Fibroblast of lung (primary cell): ENCODE data around the gene RNF11. TPM values are rescaled to one million over a fixed set of nuclear protein-coding genes. Genes with fewer than 3 reads are reported as not detected.

ENCODE experiments used
- DNase-seq, 2 donors: peaks; one replicate each; pipeline versions ENCODE4 v3.0.0 to v3.0.0-alpha.2; 2010; ENCODE audit warnings: low read depth in 2 of 2
- H2AFZ ChIP-seq: 2 replicates; pipeline ENCODE4 v1.5.1; 2012; ENCODE audit warnings: low read length, control low read depth, inconsistent platforms
- H3K27ac ChIP-seq: 2 replicates; pipeline ENCODE4 v1.5.1; 2011; ENCODE audit warnings: low read length, control low read depth; ENCODE audit not compliant: insufficient read depth
- H3K27me3 ChIP-seq: 2 replicates; pipeline ENCODE4 v1.5.1; 2011; ENCODE audit warnings: mild to moderate bottlenecking, low read length; ENCODE audit not compliant: control insufficient read depth, insufficient read depth
- H3K36me3 ChIP-seq: 2 replicates; pipeline ENCODE4 v1.5.1; 2011; ENCODE audit warnings: low read length; ENCODE audit not compliant: control insufficient read depth, insufficient read depth
- H3K4me1 ChIP-seq: 2 replicates; pipeline ENCODE4 v1.5.1; 2011; ENCODE audit warnings: low read length; ENCODE audit not compliant: control insufficient read depth, insufficient read depth; ENCODE audit errors: extremely low read depth
- H3K4me2 ChIP-seq: 2 replicates; pipeline ENCODE4 v1.5.1; 2011; ENCODE audit warnings: low read length, control low read depth; ENCODE audit not compliant: insufficient read depth; ENCODE audit errors: extremely low read depth
- H3K4me3 ChIP-seq, 4 experiments: fragments of 200-600 bp in 1 of 4; sonication (generic) in 1 of 4; replicated peaks in 1 of 4; 2 replicates each; pipeline ENCODE4 v1.5.1; 2011 to 2016; ENCODE audit warnings: low read length in 4 of 4, low read depth in 3 of 4, mild to moderate bottlenecking in 3 of 4, control low read depth in 2 of 4, inconsistent platforms in 1 of 4, mixed read lengths in 1 of 4; ENCODE audit not compliant: insufficient read depth in 1 of 4; ENCODE audit errors: control extremely low read depth in 1 of 4
- H3K79me2 ChIP-seq: 2 replicates; pipeline ENCODE4 v1.5.1; 2012; ENCODE audit warnings: mild to moderate bottlenecking, low read length, inconsistent platforms; ENCODE audit not compliant: control insufficient read depth, insufficient read depth
- H3K9ac ChIP-seq: 2 replicates; pipeline ENCODE4 v1.5.1; 2011; ENCODE audit warnings: mild to moderate bottlenecking, low read length, control low read depth; ENCODE audit not compliant: insufficient read depth
- H3K9me3 ChIP-seq: 2 replicates; pipeline ENCODE4 v1.5.1; 2012; ENCODE audit warnings: low read depth, low read length; ENCODE audit not compliant: control insufficient read depth, insufficient read depth
- H4K20me1 ChIP-seq: 2 replicates; pipeline ENCODE4 v1.5.1; 2011; ENCODE audit warnings: low read length; ENCODE audit not compliant: control insufficient read depth, insufficient read depth; ENCODE audit errors: extremely low read depth
- CTCF ChIP-seq, 2 donors: IDR thresholded peaks in 1 of 2; conservative IDR thresholded peaks in 1 of 2; 1 replicate in 1 of 2; 2 replicates in 1 of 2; pipeline ENCODE4 v1.5.1; 2011 to 2012; ENCODE audit warnings: low read length in 2 of 2, control low read depth in 1 of 2, inconsistent platforms in 1 of 2, low read depth in 1 of 2, mild to moderate bottlenecking in 1 of 2
- EZH2 ChIP-seq: IDR thresholded peaks from 2 replicates; pipeline ENCODE4 v1.5.1; 2012; ENCODE audit warnings: low read length, control low read depth, mild to moderate bottlenecking; ENCODE audit errors: missing control alignments
- polyA plus RNA-seq, 2 donors: library from polyadenylated mRNA; depleted of rRNA in 1 of 2; stranded (reverse) in 1 of 2; unstranded in 1 of 2; fragments of >200 nt; gene quantifications; 2 replicates each; pipeline ENCODE4 v1.2.1, GENCODE V29; 2011 to 2012; ENCODE audit warnings: missing spikeins in 1 of 2
- total RNA-seq: library from RNA; depleted of rRNA; stranded (reverse); fragments of >200 nt; gene quantifications from 2 replicates; pipeline ENCODE4 v1.2.1, GENCODE V29; 2014

RNF11 gene
- total and polyA plus RNA-seq, 2 donors (not counting 1 experiment from before 2014, with no cell fraction given): 116 to 209 TPM

GRCh38 chr1:51311826-51312225 lies 75.8 kb downstream of the RNF11 start:
- H3K4me1 ChIP-seq: peaks cover 10% of the 10 kb centered on the region
- no peaks in the 10 kb centered on the region for H3K36me3 ChIP-seq
- H2AFZ ChIP-seq: no peak overlapping the region
- H3K9ac ChIP-seq: no peak overlapping the region
- no peaks in the 10 kb centered on the region for H3K27me3 ChIP-seq
- H3K4me3 ChIP-seq: no peak overlapping the region
- H3K4me2 ChIP-seq: no peak overlapping the region
- H3K27ac ChIP-seq: no peak overlapping the region
- no peaks in the 10 kb centered on the region for H4K20me1 ChIP-seq
- no peaks in the 10 kb centered on the region for H3K79me2 ChIP-seq
- H3K9me3 ChIP-seq: no peaks in the 10 kb centered on the region
- TF ChIP-seq EZH2: no peak
- no peak for TF ChIP-seq CTCF (conservative IDR thresholded peaks at IDR 0.05 in 1 of 2, IDR thresholded peaks at IDR 0.05 in 1 of 2; ENCODE audit: low read depth in 1 of 2, low read length in 2 of 2)
- no peak for DNase-seq

- no peak for TF ChIP-seq CTCF (conservative IDR thresholded peaks at IDR 0.05 in 1 of 2, IDR thresholded peaks at IDR 0.05 in 1 of 2; ENCODE audit: low read depth in 1 of 2, low read length in 2 of 2)
- no peak for TF ChIP-seq EZH2
- H2AFZ ChIP-seq: no peak overlapping the region
- no peak overlapping the region for H3K4me2 ChIP-seq
- no peaks in the 10 kb centered on the region for H4K20me1 ChIP-seq
- no peak for DNase-seq
- no peaks in the 10 kb centered on the region for H3K27me3 ChIP-seq
- no peak overlapping the region for H3K27ac ChIP-seq
- H3K9ac ChIP-seq: no peak overlapping the region
- H3K9me3 ChIP-seq: no peaks in the 10 kb centered on the region
- H3K4me1 ChIP-seq: peaks cover 10% of the 10 kb centered on the region
- no peak overlapping the region for H3K4me3 ChIP-seq
- no peaks in the 10 kb centered on the region for H3K79me2 ChIP-seq
- no peaks in the 10 kb centered on the region for H3K36me3 ChIP-seq
Observed at GRCh38 chr1:51312718-51313117, 76.6 kb downstream of the RNF11 start.

GRCh38 chr1:51313268-51313852 lies 77.3 kb downstream of the RNF11 start:
- Histone ChIP-seq H3K4me2 (no peak overlapping the region), H3K36me3 (no peaks in the 10 kb centered on the region), H2AFZ (no peak overlapping the region), H3K27me3 (no peaks in the 10 kb centered on the region), H3K4me3 (no peak overlapping the region), H3K4me1 (peaks cover 10% of the 10 kb centered on the region), H3K9ac (no peak overlapping the region), H3K79me2 (no peaks in the 10 kb centered on the region), H3K9me3 (no peaks in the 10 kb centered on the region), H4K20me1 (no peaks in the 10 kb centered on the region), H3K27ac (peak overlapping the region; percentile 62)
- no peak for DNase-seq
- TF ChIP-seq EZH2: no peak
- TF ChIP-seq CTCF (conservative IDR thresholded peaks at IDR 0.05 in 1 of 2, IDR thresholded peaks at IDR 0.05 in 1 of 2; ENCODE audit: low read depth in 1 of 2, low read length in 2 of 2): peak in 1 of 2 donors; percentile 19
